ENCODE results near the gene GID8.

Gene GID8

DNA sequence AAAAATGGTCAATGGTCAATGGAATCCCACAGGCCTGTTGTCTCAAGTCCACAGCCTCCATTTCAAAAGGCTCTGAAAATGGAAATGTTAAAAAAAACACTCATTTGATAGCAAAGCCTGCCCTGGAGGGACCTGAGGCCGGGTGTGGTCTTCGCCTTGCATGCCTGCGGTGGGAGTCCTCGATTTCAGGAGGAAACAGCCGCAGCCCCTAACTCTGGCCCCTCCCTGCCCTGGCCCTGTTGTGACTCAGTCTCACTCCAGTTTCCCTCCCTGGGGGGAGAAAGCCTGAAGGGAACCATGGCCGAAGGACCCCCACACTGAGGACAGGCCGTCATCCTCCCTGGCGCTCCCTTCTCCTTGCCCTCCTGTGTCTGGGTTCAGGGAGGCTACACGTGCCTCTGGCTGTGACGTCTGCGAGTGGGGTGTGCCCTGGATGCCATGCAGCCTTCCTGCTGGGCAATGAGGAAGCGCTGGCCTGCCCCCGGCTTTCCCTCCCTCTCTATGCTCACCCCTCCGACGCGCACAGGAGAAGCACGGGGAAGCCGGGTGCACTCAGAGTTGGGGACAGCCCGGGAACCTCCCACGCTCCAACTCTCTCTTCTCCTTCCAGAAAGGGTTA lies 59.6 kb downstream of the GID8 start:
- no peaks in the 10 kb centered on the region for H3K36me3 Mint-ChIP-seq (ENCODE audit: low read depth)
- H3K27ac Mint-ChIP-seq, result no peak overlapping the region
- H3K9me3 Mint-ChIP-seq, result peaks cover 5% of the 10 kb centered on the region
- H3K4me1 Mint-ChIP-seq, result no peaks in the 10 kb centered on the region
- H3K4me3 Mint-ChIP-seq, result no peak overlapping the region
- TF ChIP-seq, protein P1, sequence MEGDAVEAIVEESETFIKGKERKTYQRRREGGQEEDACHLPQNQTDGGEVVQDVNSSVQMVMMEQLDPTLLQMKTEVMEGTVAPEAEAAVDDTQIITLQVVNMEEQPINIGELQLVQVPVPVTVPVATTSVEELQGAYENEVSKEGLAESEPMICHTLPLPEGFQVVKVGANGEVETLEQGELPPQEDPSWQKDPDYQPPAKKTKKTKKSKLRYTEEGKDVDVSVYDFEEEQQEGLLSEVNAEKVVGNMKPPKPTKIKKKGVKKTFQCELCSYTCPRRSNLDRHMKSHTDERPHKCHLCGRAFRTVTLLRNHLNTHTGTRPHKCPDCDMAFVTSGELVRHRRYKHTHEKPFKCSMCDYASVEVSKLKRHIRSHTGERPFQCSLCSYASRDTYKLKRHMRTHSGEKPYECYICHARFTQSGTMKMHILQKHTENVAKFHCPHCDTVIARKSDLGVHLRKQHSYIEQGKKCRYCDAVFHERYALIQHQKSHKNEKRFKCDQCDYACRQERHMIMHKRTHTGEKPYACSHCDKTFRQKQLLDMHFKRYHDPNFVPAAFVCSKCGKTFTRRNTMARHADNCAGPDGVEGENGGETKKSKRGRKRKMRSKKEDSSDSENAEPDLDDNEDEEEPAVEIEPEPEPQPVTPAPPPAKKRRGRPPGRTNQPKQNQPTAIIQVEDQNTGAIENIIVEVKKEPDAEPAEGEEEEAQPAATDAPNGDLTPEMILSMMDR (IDR thresholded peaks at IDR 0.05; ENCODE audit: unreplicated experiment in 3 of 3), result no peak
- H3K27me3 Mint-ChIP-seq (ENCODE audit: low read depth), result peaks cover 87% of the 10 kb centered on the region

Measured in nephron (organoid).